HG02885 (cell line): ENCODE measurements around the gene AKT3.

Source experiments
- ATAC-seq: cut with Tn5 transposase; IDR thresholded peaks from one replicate; pipeline ENCODE4 v1.9.1; 2021; ENCODE audit warnings: mild to moderate bottlenecking; ENCODE audit not compliant: unreplicated experiment, poor library complexity

Gene AKT3

DNA sequence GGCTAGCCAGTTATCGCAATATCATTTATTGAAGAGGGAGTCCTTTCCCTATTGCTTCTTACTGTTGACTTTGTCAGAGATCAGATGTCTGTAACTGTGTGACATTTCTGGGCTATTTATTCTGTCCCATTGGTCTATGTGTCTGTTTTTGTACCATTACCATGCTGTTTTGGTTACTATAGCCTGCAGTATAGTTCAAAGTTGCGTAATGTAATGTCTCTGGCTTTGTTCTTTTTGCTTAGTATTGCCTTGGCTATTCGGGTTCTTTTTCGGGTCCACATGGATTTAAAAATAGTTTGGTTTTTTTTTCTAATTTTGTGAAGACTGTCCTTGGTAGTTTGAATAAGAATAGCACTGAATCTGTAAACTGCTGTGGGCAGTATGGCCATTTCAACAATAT lies 320.5 kb downstream of the AKT3 start:
- ATAC-seq: no peak

DNA sequence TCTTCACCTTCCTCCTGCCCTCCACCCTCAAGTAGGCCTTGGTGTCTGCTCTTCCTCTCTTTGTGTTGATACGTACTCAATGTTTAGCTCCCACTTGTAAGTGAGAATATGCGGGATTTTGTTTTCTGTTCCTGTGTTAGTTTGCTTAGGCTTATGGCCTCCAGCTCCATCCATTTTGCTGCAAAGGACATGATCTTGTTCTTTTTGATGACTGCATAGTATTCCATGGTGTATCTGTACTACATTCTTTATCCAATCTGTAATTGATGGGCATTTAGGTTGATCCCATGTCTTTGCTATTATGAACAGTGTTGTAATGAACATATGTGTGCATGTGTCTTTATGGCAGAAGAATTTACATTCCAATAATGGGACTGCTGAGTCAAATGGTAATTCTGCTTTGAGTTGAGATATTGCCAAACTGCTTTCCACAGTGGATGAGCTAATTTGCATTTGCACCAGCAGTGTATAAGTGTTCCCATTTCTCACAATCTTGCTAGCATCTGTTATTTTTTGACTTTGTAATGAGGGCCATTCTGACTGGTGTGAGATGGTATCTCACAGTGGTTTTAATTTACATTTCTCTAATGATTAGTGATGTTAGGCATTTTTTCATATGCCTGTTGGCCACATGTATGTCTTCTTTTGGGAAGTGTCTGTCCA lies 321.5 kb downstream of the AKT3 start:
- no peak for ATAC-seq

DNA sequence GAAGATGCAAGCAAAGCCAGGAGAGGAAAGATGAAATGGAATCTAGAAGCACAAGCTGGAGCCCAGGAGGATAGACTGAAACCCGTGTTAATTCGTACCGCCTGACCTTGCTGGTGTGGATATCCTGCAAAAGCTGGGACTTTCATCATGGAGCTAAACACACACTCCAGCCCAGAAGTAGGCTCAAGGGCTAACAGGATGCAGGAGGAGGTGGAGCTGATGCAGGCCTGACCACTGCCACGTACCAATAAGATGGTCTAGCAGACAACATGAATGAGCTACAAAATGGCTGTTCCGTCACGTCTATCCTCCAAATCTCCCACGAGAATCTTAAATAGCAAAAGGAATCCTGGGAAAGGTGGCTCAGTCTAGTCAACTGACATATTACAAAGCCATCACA lies 323.9 kb downstream of the AKT3 start:
- no peak for ATAC-seq

GRCh38 chr1:243525085-243525487 lies 325.0 kb downstream of the AKT3 start:
- no peak for ATAC-seq

DNA sequence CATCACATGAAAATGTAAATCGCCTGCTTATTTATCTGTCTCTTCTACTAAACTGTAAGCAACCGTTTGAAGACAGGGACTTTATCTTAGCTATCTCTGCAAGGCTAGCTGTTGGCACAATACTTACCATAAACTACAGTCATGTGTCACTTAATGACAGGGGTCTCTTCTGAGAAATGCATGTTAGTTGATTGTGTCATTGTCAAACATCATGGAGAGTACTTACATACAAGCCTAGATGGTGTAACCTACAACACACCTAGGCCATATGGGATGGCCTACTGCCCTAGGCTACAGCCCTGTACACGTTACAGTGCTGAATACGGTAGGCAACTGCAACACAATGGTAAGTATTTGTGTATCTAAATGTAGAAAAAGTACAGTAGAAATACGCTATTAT lies 326.3 kb downstream of the AKT3 start:
- no peak for ATAC-seq

- ATAC-seq: no peak
Observed at GRCh38 chr1:243520831-243521230, 329.2 kb downstream of the AKT3 start.

- ATAC-seq: no peak
Observed at GRCh38 chr1:243514927-243515326, 335.1 kb downstream of the AKT3 start.

DNA sequence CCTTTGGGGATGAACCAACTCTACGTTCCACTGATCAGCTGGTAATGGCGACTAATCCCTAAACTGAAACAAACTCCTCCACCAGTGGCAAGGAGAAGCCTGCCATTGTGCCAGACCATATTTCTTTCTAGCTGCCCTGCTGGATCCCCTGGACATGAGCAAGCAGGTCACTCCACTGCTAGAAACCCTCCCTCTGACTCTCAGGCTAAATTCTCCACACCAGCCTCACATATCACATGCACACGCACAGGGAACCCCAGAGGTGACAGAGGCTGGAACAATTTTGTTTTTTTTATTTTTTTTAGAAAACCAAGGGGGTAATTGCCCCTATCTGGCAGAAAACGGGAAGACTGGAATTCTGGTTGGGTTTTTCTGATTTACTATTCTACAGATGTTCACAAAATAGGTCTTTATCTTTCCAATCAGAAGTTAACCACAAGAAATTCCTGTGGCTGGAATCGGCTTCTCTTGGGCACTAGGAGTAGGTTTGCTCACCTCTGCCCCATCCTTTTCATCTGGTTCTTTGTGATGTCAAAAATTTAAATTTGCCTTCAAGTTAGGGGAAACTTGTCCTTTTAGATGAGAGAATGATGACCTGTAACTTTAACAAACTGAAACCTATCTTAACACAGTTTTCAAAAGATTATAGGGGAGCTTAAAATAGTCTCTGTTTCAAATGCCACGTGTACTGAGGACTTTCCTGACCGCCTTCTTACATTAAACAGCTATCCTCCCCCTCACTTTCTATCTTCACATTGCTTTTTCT lies 336.1 kb downstream of the AKT3 start:
- no peak for ATAC-seq

DNA sequence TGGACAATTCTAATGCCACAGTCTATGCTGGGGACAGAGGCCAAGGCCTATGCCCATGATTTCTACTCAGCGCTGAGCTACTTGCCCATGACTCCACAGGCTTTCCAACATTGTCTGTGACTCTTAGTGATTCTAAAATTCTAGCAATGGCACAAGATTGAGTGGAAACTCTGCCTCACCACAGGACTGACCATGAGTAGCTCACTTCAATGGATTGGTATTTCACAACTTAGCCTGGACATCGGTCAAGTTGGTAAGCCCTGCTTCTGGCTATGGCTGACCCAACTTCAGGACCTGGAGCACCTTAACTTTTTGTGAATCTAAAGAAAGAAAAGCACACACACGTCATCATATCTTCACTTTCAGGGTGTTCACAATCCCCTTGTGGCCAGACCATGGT lies 339.1 kb downstream of the AKT3 start:
- no peak for ATAC-seq

GRCh38 chr1:243508943-243509342 lies 341.1 kb downstream of the AKT3 start:
- ATAC-seq: no peak

- peak; percentile 69 for ATAC-seq
Observed at GRCh38 chr1:243508303-243508713, 341.7 kb downstream of the AKT3 start.

- no peak for ATAC-seq
Observed at GRCh38 chr1:243507672-243508302, 342.3 kb downstream of the AKT3 start.

DNA sequence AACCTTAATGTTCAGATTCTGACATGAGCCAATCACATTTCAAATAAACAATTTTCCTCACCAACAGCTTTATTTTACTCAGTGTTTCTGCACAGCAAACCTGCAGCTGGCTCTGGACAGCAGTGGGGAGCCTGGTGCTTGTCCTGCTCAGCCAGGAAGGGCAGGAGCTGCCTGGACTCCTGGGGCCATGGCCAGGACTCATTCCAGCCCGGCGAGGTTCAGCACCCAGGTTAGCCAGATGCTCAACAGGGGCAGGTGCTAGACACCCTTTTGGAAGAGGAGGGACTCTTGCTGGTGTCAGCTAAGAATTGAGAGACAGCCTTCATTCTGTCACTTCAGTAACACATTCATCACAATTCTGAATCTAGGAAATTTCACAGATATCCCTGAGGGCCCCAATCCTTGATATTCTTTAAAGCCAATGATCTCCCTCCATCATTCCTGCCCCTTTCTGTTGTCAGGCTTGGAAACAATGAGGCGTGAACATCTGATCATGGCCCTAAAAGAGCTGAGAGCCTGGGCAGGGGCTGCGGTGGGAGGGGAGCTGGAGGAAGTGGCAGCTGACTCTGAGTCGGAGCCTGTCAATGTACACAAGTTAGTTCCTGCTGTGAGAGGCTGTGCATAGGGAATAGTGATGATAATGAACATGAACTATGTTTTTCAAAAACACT lies 342.9 kb downstream of the AKT3 start:
- ATAC-seq: no peak

GRCh38 chr1:243505986-243506689 lies 343.9 kb downstream of the AKT3 start:
- peak; percentile 86 for ATAC-seq

DNA sequence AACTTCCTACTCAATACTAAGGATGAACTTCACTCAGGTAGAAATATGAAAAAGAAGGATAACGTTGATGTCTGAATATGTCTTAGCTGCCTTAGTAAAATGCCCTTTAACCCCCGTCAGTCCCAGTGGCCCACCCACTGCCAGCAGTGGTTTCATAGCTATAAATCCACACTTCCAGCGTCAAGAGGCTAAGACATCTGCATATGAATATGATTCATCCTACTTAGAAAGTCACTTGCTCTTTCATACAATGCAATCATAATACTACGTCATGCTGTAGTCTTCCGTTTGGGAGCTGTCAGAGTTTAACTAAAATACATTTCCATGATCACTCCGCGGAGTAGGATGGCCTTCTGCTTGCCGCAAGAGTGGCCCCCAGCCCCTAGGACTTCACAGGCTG lies 346.9 kb downstream of the AKT3 start:
- ATAC-seq: no peak

- ATAC-seq: no peak
Observed at GRCh38 chr1:243501002-243501401, 349.0 kb downstream of the AKT3 start.

DNA sequence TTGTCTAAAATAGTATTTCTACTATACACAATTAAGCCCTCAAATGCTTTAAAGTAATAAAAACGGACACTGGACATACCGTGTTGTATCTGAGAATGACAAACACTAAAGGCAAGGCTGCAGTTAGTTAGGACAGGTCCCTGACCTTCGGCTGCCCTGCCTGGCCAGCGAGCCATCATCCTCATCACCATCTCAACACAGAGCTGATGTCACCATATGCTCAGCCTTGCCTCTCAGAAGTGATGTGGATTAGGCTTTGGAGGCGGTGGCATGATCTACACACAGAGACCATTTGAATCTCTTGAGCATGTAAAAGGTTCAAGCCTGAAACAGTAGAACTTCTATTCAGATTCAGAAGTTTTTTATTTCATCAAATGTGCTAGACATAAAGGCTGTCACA lies 349.5 kb downstream of the AKT3 start:
- ATAC-seq: no peak

GRCh38 chr1:243499711-243500110 lies 350.3 kb downstream of the AKT3 start:
- ATAC-seq: no peak

DNA sequence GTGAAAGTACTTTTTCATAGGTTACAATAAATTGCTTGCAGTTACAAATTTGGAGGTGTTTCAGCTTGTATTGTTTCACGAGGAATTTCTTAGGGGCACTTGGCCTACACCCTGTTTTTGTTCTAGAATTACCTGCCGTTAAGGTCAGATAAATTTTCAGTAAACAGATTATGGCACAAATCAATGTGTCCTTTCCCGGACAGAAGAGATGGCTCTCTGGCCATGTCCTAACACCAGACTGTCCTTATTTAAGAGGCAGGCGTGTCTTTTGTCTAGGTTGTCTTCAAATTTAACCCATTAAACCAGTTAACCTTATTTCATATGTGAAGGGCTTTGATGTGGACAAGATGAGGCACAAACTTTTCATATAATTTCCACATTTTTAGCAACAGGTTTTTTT lies 350.8 kb downstream of the AKT3 start:
- no peak for ATAC-seq

- ATAC-seq: no peak
Observed at GRCh38 chr1:243497939-243498681, 351.9 kb downstream of the AKT3 start.
